WERI-Rb-1 (cell line): Measurements from ENCODE around the gene CACNB2.

ENCODE experiments used
- DNase-seq: peaks from one replicate; pipeline ENCODE4 v3.0.0-alpha.2; 2020
- H3K27ac ChIP-seq: fragments of 250-450 bp; sonication (Bioruptor Pico); 2 replicates; pipeline ENCODE4 v1.5.1; 2020; ENCODE audit warnings: mild to moderate bottlenecking, moderate library complexity
- H3K27me3 ChIP-seq: fragments of 250-450 bp; sonication (Bioruptor Pico); 2 replicates; pipeline ENCODE4 v1.5.1; 2021; ENCODE audit warnings: mild to moderate bottlenecking, low read depth, moderate library complexity; ENCODE audit not compliant: insufficient read depth, severe bottlenecking
- H3K36me3 ChIP-seq: fragments of 250-450 bp; sonication (Bioruptor Pico); 2 replicates; pipeline ENCODE4 v1.5.1; 2020; ENCODE audit warnings: mild to moderate bottlenecking, moderate library complexity
- H3K4me3 ChIP-seq: 2 replicates; pipeline ENCODE4 v1.5.1; 2011; ENCODE audit warnings: low read depth, mild to moderate bottlenecking, control low read depth, low read length
- H3K9me3 ChIP-seq: fragments of 250-450 bp; sonication (Bioruptor Pico); 2 replicates; pipeline ENCODE4 v1.5.1; 2021; ENCODE audit warnings: mild to moderate bottlenecking, moderate library complexity; ENCODE audit not compliant: severe bottlenecking
- CTCF ChIP-seq: IDR thresholded peaks from 2 replicates; pipeline ENCODE4 v1.5.1; 2011; ENCODE audit warnings: low read depth, mild to moderate bottlenecking, control low read depth, inconsistent platforms, low read length

Gene CACNB2

GRCh38 chr10:18423058-18423637 lies 282.9 kb downstream of the CACNB2 start:
- TF ChIP-seq CTCF, result no peak

GRCh38 chr10:18424200-18424599 lies 284.0 kb downstream of the CACNB2 start:
- Histone ChIP-seq H3K9me3 (no peaks in the 10 kb centered on the region), H3K27me3 (no peaks in the 10 kb centered on the region), H3K36me3 (no peaks in the 10 kb centered on the region), H3K27ac (no peak overlapping the region), H3K4me3 (no peak overlapping the region)
- no peak for TF ChIP-seq CTCF
- DNase-seq, result no peak

More at GRCh38 chr10:18423058-18423637, 282.9 kb downstream of the CACNB2 start:
- H3K27me3 ChIP-seq, result no peaks in the 10 kb centered on the region
- H3K4me3 ChIP-seq, result no peak overlapping the region
- no peak overlapping the region for H3K27ac ChIP-seq
- no peaks in the 10 kb centered on the region for H3K36me3 ChIP-seq
- H3K9me3 ChIP-seq, result no peaks in the 10 kb centered on the region
- no peak for DNase-seq

GRCh38 chr10:18429335-18429734 lies 289.1 kb downstream of the CACNB2 start:
- H3K27me3 ChIP-seq, result no peaks in the 10 kb centered on the region
- no peak overlapping the region for H3K4me3 ChIP-seq
- H3K9me3 ChIP-seq, result no peaks in the 10 kb centered on the region
- no peak overlapping the region for H3K27ac ChIP-seq
- H3K36me3 ChIP-seq, result no peaks in the 10 kb centered on the region
- DNase-seq, result no peak
- TF ChIP-seq CTCF, result no peak

GRCh38 chr10:18436902-18437301 lies 296.7 kb downstream of the CACNB2 start:
- H3K27ac ChIP-seq, result no peak overlapping the region
- H3K36me3 ChIP-seq, result no peaks in the 10 kb centered on the region
- no peak overlapping the region for H3K4me3 ChIP-seq
- H3K9me3 ChIP-seq, result no peaks in the 10 kb centered on the region
- no peak for DNase-seq
- no peak for TF ChIP-seq CTCF
- no peaks in the 10 kb centered on the region for H3K27me3 ChIP-seq

GRCh38 chr10:18437486-18437885 lies 297.3 kb downstream of the CACNB2 start:
- Histone ChIP-seq H3K27me3 (no peaks in the 10 kb centered on the region), H3K4me3 (no peak overlapping the region), H3K9me3 (no peaks in the 10 kb centered on the region), H3K36me3 (no peaks in the 10 kb centered on the region), H3K27ac (no peak overlapping the region)
- TF ChIP-seq CTCF, result no peak
- no peak for DNase-seq
